Spleen (tissue), 11 donors: ENCODE data around the gene P3H1. TPM values are rescaled to one million over a fixed set of nuclear protein-coding genes. Genes with fewer than 3 reads are reported as not detected.
A peak's percentile ranks its signal among the peaks of the same experiment; 100 is the strongest.

Experiments used
- DNase-seq: peaks from one replicate; pipeline ENCODE4 v3.0.0-alpha.2; 2020
- H3K27ac ChIP-seq, 8 donors: fragments of 200-600 bp; sonication (generic) in 7 of 8; 1 replicate in 4 of 8; 2 replicates in 4 of 8; pipeline versions ENCODE4 v1.5.0 to v1.8.0; 2016 to 2021; ENCODE audit warnings: inconsistent platforms in 4 of 8, mild to moderate bottlenecking in 4 of 8, moderate library complexity in 1 of 8
- H3K27me3 ChIP-seq, 7 donors: fragments of 200-600 bp; sonication (generic) in 6 of 7; replicated peaks in 1 of 7; 1 replicate in 4 of 7; 2 replicates in 3 of 7; pipeline versions ENCODE4 v1.5.0 to v1.8.0; 2016 to 2021; ENCODE audit warnings: inconsistent platforms in 3 of 7, mild to moderate bottlenecking in 1 of 7
- H3K36me3 ChIP-seq, 6 donors: fragments of 200-600 bp; sonication (generic) in 5 of 6; 1 replicate in 4 of 6; 2 replicates in 2 of 6; pipeline versions ENCODE4 v1.5.0 to v1.8.0; 2016 to 2021; ENCODE audit warnings: inconsistent platforms in 2 of 6
- H3K4me1 ChIP-seq, 6 donors: fragments of 200-600 bp; sonication (generic) in 5 of 6; 1 replicate in 3 of 6; 2 replicates in 3 of 6; pipeline versions ENCODE4 v1.5.0 to v1.8.0; 2016 to 2021; ENCODE audit warnings: inconsistent platforms in 3 of 6
- H3K4me3 ChIP-seq, 8 donors: fragments of 200-600 bp; sonication (generic) in 7 of 8; 1 replicate in 4 of 8; 2 replicates in 4 of 8; pipeline versions ENCODE4 v1.5.0 to v1.8.0; 2016 to 2021; ENCODE audit warnings: inconsistent platforms in 4 of 8, mild to moderate bottlenecking in 4 of 8, moderate library complexity in 2 of 8
- H3K9me3 ChIP-seq, 8 donors: fragments of 200-600 bp; sonication (generic) in 7 of 8; 1 replicate in 4 of 8; 2 replicates in 4 of 8; pipeline versions ENCODE4 v1.5.0 to v1.8.0; 2016 to 2021; ENCODE audit warnings: inconsistent platforms in 4 of 8
- POLR2A ChIP-seq, 3 donors: fragments of 450-650 bp; IDR thresholded peaks; one replicate each; pipeline ENCODE4 v1.5.1; 2017; ENCODE audit warnings: antibody characterized with exemption in 3 of 3, mild to moderate bottlenecking in 1 of 3
- POLR2AphosphoS5 ChIP-seq, 3 donors: sonication (generic); formaldehyde crosslinking; IDR thresholded peaks; one replicate each; pipeline ENCODE4 v1.5.1; 2017; ENCODE audit warnings: antibody characterized with exemption in 3 of 3
- WGBS, 5 donors: extraction: QIAGEN DNeasy Blood & Tissue Kit in 3 of 5; methylation state at CpG; one replicate each; pipeline versions ENCODE4 v1.1.5 to v1.1.7; 2013 to 2018; 5-methylcytosine and 5-hydroxymethylcytosine counted together
- intact Hi-C: fragments of 100-400 bp; cut with DNase I; formaldehyde crosslinking; loops from one replicate; pipeline ENCODE4 v1.15.0; 2023; ENCODE audit warnings: low total_unique reads
- polyA plus RNA-seq, 3 donors: library from polyadenylated mRNA; stranded (reverse); fragments of 200-250 nt; gene quantifications; one replicate each; pipeline ENCODE4 v1.2.1, GENCODE V29; 2013
- total RNA-seq, 7 donors: library from RNA; depleted of rRNA in 3 of 7; stranded (reverse); fragments of >200 nt in 3 of 7; fragmentation: NEBNext Ultra II Directional in 4 of 7; extraction: Animal tissue kit (Norgen Biotek cat#: 25700) in 4 of 7; gene quantifications; one replicate each; pipeline versions ENCODE4 v1.1.0 to v1.2.1, GENCODE V29; 2016 to 2021
- TF ChIP-seq, protein P1 (sequence below), 11 experiments: fragments of 200-600 bp in 7 of 11; fragments of 450-650 bp in 4 of 11; sonication (generic) in 4 of 11; IDR thresholded peaks in 8 of 11; conservative IDR thresholded peaks in 3 of 11; 1 replicate in 7 of 11; 2 replicates in 4 of 11; pipeline versions ENCODE4 v1.4.0 to v1.8.0; 2016 to 2021; ENCODE audit warnings: antibody characterized with exemption in 11 of 11, inconsistent platforms in 4 of 11, mild to moderate bottlenecking in 1 of 11
- donor health status: healthy with polysubstance abuse.
- donor health status: DM: no; HTN: no; CAD: no; lungs with moderate emphysema.
- donor health status: DM: no; HTN: no; CAD: no.
- donor health status: Bipolar disorder and iron deficiency.
- donor health status: healthy.
- donor health status: DM: no; HTN: no; CAD: no.
- donor health status: DM: yes; HTN: yes; CAD: no.

P3H1 gene
- total and polyA plus RNA-seq, 10 donors = 35.1 to 55.8 (median 42.0) TPM

DNA sequence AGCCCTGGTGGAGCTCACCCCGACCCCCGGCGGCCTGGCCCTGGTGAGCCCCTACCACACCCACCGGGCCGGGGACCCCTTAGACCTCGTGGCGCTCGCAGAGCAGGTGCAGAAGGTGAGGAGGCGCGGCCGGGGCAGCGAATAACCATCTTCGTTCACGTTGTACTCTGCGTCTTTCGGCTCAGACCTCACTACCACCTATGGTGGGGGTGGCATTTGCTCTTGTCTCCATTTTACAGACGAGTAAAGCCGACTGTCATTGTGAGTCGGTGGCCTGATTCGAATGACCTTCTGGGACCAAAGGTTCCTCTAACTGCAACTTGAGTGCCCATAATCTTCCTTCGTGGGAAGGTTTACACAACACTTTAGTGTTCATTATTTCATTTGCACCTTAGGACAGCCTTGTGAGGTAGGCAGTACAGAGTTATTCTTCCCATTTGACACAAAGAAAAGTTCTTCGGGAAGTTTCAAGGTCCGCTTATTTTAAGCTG is 727 bp upstream of the P3H1 start:
- intact Hi-C loops = loop anchor here (10.0 kb wide), 1 partner anchor 83 kb away; the partner anchor contains the start of gene YBX1
- Histone ChIP-seq H3K36me3 (peaks cover 0 to 7% (median 0%) of the 10 kb centered on the region in 6 donors), H3K27ac (peak overlapping the region; percentile 83 to 95 (median 91)), H3K4me3 (peak overlapping the region; percentile 75 to 99 (median 94)), H3K9me3 (no peaks in the 10 kb centered on the region), H3K27me3 (no peaks in the 10 kb centered on the region), H3K4me1 (peaks cover 27 to 90% (median 56%) of the 10 kb centered on the region in 6 donors)
- TF ChIP-seq, protein P1, sequence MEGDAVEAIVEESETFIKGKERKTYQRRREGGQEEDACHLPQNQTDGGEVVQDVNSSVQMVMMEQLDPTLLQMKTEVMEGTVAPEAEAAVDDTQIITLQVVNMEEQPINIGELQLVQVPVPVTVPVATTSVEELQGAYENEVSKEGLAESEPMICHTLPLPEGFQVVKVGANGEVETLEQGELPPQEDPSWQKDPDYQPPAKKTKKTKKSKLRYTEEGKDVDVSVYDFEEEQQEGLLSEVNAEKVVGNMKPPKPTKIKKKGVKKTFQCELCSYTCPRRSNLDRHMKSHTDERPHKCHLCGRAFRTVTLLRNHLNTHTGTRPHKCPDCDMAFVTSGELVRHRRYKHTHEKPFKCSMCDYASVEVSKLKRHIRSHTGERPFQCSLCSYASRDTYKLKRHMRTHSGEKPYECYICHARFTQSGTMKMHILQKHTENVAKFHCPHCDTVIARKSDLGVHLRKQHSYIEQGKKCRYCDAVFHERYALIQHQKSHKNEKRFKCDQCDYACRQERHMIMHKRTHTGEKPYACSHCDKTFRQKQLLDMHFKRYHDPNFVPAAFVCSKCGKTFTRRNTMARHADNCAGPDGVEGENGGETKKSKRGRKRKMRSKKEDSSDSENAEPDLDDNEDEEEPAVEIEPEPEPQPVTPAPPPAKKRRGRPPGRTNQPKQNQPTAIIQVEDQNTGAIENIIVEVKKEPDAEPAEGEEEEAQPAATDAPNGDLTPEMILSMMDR (IDR thresholded peaks at IDR 0.05 in 8 of 11, conservative IDR thresholded peaks at IDR 0.05 in 3 of 11) = no peak
- no peak for TF ChIP-seq POLR2AphosphoS5 (IDR thresholded peaks at IDR 0.05)
- no peak for TF ChIP-seq POLR2A (IDR thresholded peaks at IDR 0.05)
- WGBS, 5 donors = 3 to 4% (median 4%) methylated on average over 19 to 23 of the region's 23 CpGs
- DNase-seq = no peak

DNA sequence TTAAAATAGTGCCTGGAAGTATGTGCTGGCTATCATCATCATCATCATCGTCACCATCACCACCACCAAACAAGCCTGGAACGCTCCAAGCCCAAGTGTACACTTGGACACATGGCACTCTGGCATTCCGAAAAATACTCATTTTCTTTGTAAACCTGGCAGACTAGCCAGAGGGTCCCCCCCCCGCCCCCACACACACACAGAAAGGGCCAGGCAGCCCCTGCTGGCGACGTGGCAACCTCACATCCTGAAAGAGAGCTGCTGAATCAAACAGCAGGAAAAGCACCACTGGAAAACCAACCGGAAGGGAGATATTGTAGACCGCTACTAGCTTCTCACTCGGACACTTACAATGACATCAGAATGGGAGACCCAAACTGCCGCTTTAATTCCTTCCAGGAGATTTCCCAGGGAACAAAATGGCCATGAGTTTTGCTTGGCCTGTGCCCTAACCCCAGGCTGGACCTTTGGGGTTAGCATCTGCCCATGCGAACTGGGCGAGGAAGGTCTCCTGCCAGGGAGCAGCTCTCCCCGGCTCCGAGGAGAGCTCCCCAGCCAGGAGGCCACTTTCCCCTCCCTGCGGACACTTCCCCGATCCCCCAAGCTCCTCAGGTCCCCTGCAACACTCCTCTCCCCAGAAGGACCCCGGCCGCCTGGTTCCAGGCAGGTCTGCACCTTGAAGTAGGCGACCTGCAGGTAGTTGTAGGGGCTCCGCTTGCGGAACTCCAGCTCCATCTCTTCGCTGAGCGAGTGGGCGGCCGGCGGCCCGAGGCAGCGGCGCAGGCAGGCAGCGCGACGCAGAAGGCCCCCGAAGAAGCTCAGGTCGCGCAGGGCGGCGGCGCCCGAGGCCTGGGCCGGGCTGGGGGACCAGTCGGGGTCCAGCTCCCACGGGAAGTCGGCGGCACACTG is 742 bp downstream of the P3H1 start:
- intact Hi-C loops = loop anchor here (10.0 kb wide), 1 partner anchor 81 kb away; the partner anchor contains the start of gene YBX1
- peak in 1 of 3 donors; percentile 15 for TF ChIP-seq POLR2AphosphoS5 (IDR thresholded peaks at IDR 0.05)
- TF ChIP-seq, protein P1 (IDR thresholded peaks at IDR 0.05 in 8 of 11, conservative IDR thresholded peaks at IDR 0.05 in 3 of 11) = peak; percentile 11 to 64 (median 49)
- no peak for TF ChIP-seq POLR2A (IDR thresholded peaks at IDR 0.05)
- Histone ChIP-seq H3K4me3 (peak overlapping the region; percentile 75 to 99 (median 93)), H3K36me3 (peaks cover 0 to 21% (median 4%) of the 10 kb centered on the region in 6 donors), H3K27ac (peak overlapping the region; percentile 82 to 95 (median 91)), H3K27me3 (no peaks in the 10 kb centered on the region), H3K9me3 (no peaks in the 10 kb centered on the region), H3K4me1 (peaks cover 27 to 83% (median 54%) of the 10 kb centered on the region in 6 donors)
- 0 to 1% (median 1%) methylated on average over 18 to 44 of the region's 44 CpGs for WGBS, 5 donors
- no peak for DNase-seq

DNA sequence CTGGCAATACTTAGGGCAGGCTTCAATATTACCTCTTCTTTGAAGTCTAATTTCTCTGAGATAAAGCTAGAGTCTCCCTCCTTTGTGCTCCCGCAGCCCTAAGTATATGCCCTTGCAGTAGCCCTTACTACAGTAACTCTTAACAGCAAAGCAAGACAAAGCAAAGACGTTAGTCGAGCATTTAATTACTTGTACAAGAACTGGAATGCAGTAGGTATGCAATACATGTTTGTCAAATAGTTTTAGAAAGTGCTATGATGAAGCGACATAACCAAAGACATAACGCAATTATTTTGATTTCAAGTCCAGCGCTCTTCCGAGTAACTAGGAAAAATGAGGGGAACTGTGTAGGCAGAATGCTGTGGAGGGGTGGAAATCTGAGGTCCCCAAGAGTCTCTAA is 1.6 kb downstream of the P3H1 start:
- peaks cover 0 to 23% (median 6%) of the 10 kb centered on the region in 6 donors for H3K36me3 ChIP-seq
- 48 to 63% (median 54%) methylated on average over 7 of the region's 7 CpGs for WGBS, 5 donors
- peak overlapping the region in 6 of 8 donors; percentile 82 to 95 (median 92) for H3K27ac ChIP-seq
- no peaks in the 10 kb centered on the region for H3K9me3 ChIP-seq
- H3K4me1 ChIP-seq = peaks cover 27 to 75% (median 51%) of the 10 kb centered on the region in 6 donors
- no peaks in the 10 kb centered on the region for H3K27me3 ChIP-seq
- TF ChIP-seq POLR2AphosphoS5 (IDR thresholded peaks at IDR 0.05) (no peak), POLR2A (IDR thresholded peaks at IDR 0.05) (no peak)
- TF ChIP-seq, protein P1 (IDR thresholded peaks at IDR 0.05 in 8 of 11, conservative IDR thresholded peaks at IDR 0.05 in 3 of 11) = no peak
- peak overlapping the region; percentile 75 to 99 (median 93) for H3K4me3 ChIP-seq
- intact Hi-C loops = loop anchor here (10.0 kb wide), 1 partner anchor 80 kb away; the partner anchor contains the start of gene YBX1
- no peak for DNase-seq
